GM12892 (cell line): Measurements from ENCODE around the gene AP2M1.

ENCODE experiments used
- POLR2A ChIP-seq: IDR thresholded peaks from 2 replicates; pipeline ENCODE4 v1.6.1; 2011; ENCODE audit warnings: low read depth, low read length, control low read depth
- POLR2AphosphoS5 ChIP-seq: IDR thresholded peaks from 2 replicates; pipeline ENCODE4 v1.6.1; 2011; ENCODE audit warnings: low read depth, low read length, control low read depth
- TAF1 ChIP-seq: IDR thresholded peaks from 2 replicates; pipeline ENCODE4 v1.6.1; 2011; ENCODE audit warnings: low read depth, mild to moderate bottlenecking, control low read depth, low read length, borderline replicate concordance

DNA sequence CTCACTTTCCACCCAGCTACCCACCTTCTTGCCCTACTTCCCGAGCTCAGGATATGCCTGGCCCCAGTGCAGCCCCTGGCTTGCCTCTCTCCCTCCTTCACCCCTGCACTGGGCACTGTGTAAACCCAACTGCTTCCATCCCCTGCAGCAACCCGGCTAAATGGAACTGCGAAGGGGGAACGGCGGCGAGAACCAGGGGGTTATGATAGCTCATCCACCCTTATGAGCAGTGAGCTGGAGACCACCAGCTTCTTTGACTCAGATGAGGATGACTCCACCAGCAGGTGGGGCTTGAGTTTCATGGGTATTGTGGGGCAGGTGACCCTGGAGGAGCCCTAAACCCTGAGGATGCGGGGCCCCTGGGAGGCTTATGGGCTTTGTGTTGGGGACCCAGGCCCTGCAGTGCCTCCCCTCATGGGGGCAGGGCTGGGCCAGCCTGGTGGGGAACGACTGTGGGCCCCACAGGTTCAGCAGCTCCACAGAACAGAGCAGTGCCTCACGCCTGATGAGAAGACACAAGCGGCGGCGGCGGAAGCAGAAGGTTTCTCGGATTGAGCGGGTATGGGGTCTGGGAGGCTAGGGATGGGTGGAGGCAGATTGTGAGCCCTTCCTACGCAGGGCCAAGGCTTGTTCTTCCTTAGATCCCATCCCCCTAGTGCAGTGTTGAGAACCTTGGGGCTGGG is 9.9 kb upstream of the AP2M1 start:
- TF ChIP-seq TAF1 (no peak), POLR2AphosphoS5 (no peak), POLR2A (no peak)
